ENCODE results near the gene HS6ST2. TPM values are rescaled to one million over a fixed set of nuclear protein-coding genes. Genes with fewer than 3 reads are reported as not detected.

The HS6ST2 gene
- polyA plus RNA-seq, 1 donor (not counting 4 experiments of a cell fraction or from before 2014, with no cell fraction given): 0.43 TPM

DNA sequence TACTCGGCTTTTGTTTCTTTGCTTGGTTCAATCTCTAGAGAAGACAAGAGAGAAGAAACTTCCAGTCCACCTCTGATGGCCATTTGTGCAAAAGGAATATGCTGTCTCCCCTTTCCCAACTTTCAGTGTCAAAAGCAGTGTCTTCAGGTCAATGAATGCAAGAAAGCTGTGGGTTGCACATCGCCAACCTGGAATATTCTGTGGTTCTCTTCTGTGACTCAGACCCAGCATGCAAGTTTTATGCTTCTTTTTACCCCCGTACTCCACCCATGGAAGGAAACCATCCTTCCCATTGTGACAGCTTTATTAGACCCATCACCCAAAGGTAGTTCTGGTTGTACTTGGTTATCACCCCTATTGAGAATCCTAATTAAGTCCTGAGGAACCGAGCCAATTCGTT is 334.0 kb downstream of the HS6ST2 start:
- FAIRE-seq: no peak
- Histone ChIP-seq H3K4me1 (ENCODE audit: control insufficient read depth, extremely low read depth, insufficient read depth, low read length) (peaks cover 6% of the 10 kb centered on the region), H3K9ac (ENCODE audit: control insufficient read depth, extremely low read depth, insufficient read depth, low read length) (no peak overlapping the region), H3K4me3 (ENCODE audit: control insufficient read depth in 2 of 3, extremely low read depth in 1 of 3, insufficient read depth in 2 of 3, low read depth in 1 of 3, low read length in 3 of 3) (no peak overlapping the region), H2AFZ (ENCODE audit: control insufficient read depth, low read length) (no peak overlapping the region), H3K9me1 (ENCODE audit: control insufficient read depth, extremely low read depth, insufficient read depth, low read length) (no peaks in the 10 kb centered on the region), H3K79me2 (ENCODE audit: control insufficient read depth, insufficient read depth, low read length) (no peaks in the 10 kb centered on the region), H3K4me2 (ENCODE audit: control insufficient read depth, extremely low read depth, insufficient read depth, low read depth, low read length) (no peak overlapping the region), H4K20me1 (ENCODE audit: control insufficient read depth, extremely low read depth, insufficient read depth, low read length) (no peaks in the 10 kb centered on the region), H3K27ac (ENCODE audit: control insufficient read depth, insufficient read depth, low read length) (no peak overlapping the region), H3K9me3 (ENCODE audit: control insufficient read depth, low read depth, low read length) (no peaks in the 10 kb centered on the region), H3K36me3 (ENCODE audit: control insufficient read depth in 2 of 2, extremely low read depth in 1 of 2, insufficient read depth in 2 of 2, low read length in 2 of 2) (no peaks in the 10 kb centered on the region), H3K27me3 (ENCODE audit: control insufficient read depth, extremely low read depth, insufficient read depth, low read length) (no peaks in the 10 kb centered on the region)
- dilution Hi-C loops (cut with MboI; ENCODE audit: extremely low pct_ligation_motif_present, low sequenced_read_pairs): no loop called here
- TF ChIP-seq, protein P1, sequence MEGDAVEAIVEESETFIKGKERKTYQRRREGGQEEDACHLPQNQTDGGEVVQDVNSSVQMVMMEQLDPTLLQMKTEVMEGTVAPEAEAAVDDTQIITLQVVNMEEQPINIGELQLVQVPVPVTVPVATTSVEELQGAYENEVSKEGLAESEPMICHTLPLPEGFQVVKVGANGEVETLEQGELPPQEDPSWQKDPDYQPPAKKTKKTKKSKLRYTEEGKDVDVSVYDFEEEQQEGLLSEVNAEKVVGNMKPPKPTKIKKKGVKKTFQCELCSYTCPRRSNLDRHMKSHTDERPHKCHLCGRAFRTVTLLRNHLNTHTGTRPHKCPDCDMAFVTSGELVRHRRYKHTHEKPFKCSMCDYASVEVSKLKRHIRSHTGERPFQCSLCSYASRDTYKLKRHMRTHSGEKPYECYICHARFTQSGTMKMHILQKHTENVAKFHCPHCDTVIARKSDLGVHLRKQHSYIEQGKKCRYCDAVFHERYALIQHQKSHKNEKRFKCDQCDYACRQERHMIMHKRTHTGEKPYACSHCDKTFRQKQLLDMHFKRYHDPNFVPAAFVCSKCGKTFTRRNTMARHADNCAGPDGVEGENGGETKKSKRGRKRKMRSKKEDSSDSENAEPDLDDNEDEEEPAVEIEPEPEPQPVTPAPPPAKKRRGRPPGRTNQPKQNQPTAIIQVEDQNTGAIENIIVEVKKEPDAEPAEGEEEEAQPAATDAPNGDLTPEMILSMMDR (optimal IDR thresholded peaks at IDR 0.05 in 1 of 3, IDR thresholded peaks at IDR 0.05 in 1 of 3, conservative IDR thresholded peaks at IDR 0.05 in 1 of 3; ENCODE audit: extremely low read depth in 1 of 3, insufficient read depth in 2 of 3, low read length in 3 of 3): no peak
- no peak for TF ChIP-seq EZH2 (IDR thresholded peaks at IDR 0.05; ENCODE audit: low read length)
- DNase-seq (ENCODE audit: low read depth, low spot score): no peak

DNA sequence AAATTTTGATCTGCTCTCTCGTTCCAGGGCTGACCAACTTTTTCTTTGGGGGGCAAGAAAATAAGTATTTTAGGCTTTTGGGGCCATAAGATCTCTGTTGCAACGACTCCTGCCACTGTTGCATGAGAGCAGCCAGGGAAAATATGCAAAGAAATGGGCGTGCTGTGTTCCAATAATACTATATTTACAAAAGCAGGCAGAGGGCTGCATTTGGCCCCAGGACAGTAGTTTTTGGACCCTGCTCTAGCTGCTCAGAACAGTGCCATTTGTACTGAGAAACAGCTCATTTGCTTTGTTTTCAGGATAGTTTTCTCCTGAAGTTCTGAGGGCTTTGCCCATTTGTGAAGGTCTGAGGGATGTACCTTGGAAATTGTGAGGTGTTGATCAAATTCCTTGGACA is 334.5 kb downstream of the HS6ST2 start:
- Histone ChIP-seq H3K4me1 (ENCODE audit: control insufficient read depth, extremely low read depth, insufficient read depth, low read length) (peaks cover 6% of the 10 kb centered on the region), H3K27me3 (ENCODE audit: control insufficient read depth, extremely low read depth, insufficient read depth, low read length) (no peaks in the 10 kb centered on the region), H3K9me3 (ENCODE audit: control insufficient read depth, low read depth, low read length) (no peaks in the 10 kb centered on the region), H3K9ac (ENCODE audit: control insufficient read depth, extremely low read depth, insufficient read depth, low read length) (no peak overlapping the region), H3K9me1 (ENCODE audit: control insufficient read depth, extremely low read depth, insufficient read depth, low read length) (no peaks in the 10 kb centered on the region), H3K36me3 (ENCODE audit: control insufficient read depth in 2 of 2, extremely low read depth in 1 of 2, insufficient read depth in 2 of 2, low read length in 2 of 2) (no peaks in the 10 kb centered on the region), H3K27ac (ENCODE audit: control insufficient read depth, insufficient read depth, low read length) (no peak overlapping the region), H4K20me1 (ENCODE audit: control insufficient read depth, extremely low read depth, insufficient read depth, low read length) (no peaks in the 10 kb centered on the region), H3K4me3 (ENCODE audit: control insufficient read depth in 2 of 3, extremely low read depth in 1 of 3, insufficient read depth in 2 of 3, low read depth in 1 of 3, low read length in 3 of 3) (no peak overlapping the region), H3K4me2 (ENCODE audit: control insufficient read depth, extremely low read depth, insufficient read depth, low read depth, low read length) (no peak overlapping the region), H3K79me2 (ENCODE audit: control insufficient read depth, insufficient read depth, low read length) (no peaks in the 10 kb centered on the region), H2AFZ (ENCODE audit: control insufficient read depth, low read length) (no peak overlapping the region)
- DNase-seq (ENCODE audit: low read depth, low spot score) (no peak), FAIRE-seq (no peak)
- no peak for TF ChIP-seq EZH2 (IDR thresholded peaks at IDR 0.05; ENCODE audit: low read length)
- TF ChIP-seq, protein P1 (optimal IDR thresholded peaks at IDR 0.05 in 1 of 3, IDR thresholded peaks at IDR 0.05 in 1 of 3, conservative IDR thresholded peaks at IDR 0.05 in 1 of 3; ENCODE audit: extremely low read depth in 1 of 3, insufficient read depth in 2 of 3, low read length in 3 of 3): no peak
- dilution Hi-C loops (cut with MboI; ENCODE audit: extremely low pct_ligation_motif_present, low sequenced_read_pairs): no loop called here
